K562 (cell line): Measurements from ENCODE around the gene TENM4. TPM values are rescaled to one million over a fixed set of nuclear protein-coding genes. Genes with fewer than 3 reads are reported as not detected.

Experiments used
- ATAC-seq: fragments of 200-7000 bp; cut with Tn5 transposase; 3 replicates; pipeline ENCODE4 v1.9.1; 2020; ENCODE audit warnings: moderate library complexity
- BruUV-seq: library from RNA; stranded (reverse); fragments of 400-500 nt; replicated peaks from 2 replicates; lab custom pipeline; 2021; lab: Mats Ljungman, UMichigan
- CTCF ChIA-PET: fragments of 300-600 bp; formaldehyde crosslinking; extraction: SDS; loops from one replicate; lab custom pipeline; 2021; ENCODE audit warnings: low intra/inter-chr PET ratio; lab: Yijun Ruan, JAX
- POLR2A ChIA-PET: fragments of 300-600, 350-650 bp; sonication (Branson Sonifier 250); formaldehyde crosslinking; extraction: SDS; loops from one replicate; lab custom pipeline; 2021; ENCODE audit warnings: antibody characterized with exemption, inconsistent platforms; lab: Yijun Ruan, JAX
- DNase-seq, 4 experiments: peaks; one replicate each; pipeline versions ENCODE4 v3.0.0 to v3.0.0-alpha.2; 2011 to 2018; ENCODE audit warnings: low spot score in 3 of 4, mixed read lengths in 3 of 4; ENCODE audit errors: extremely low read depth in 1 of 4
- FAIRE-seq: peaks from 2 replicates; lab custom pipeline; 2011; peaks lifted over from hg19 to GRCh38; lab: Jason Lieb, UNC
- H2AFZ ChIP-seq: 2 replicates; pipeline ENCODE4 v1.6.0; 2011; ENCODE audit warnings: low read depth, low read length, control low read depth, inconsistent platforms
- H3K27ac ChIP-seq: fragments of 200-600 bp; 3 replicates; pipeline ENCODE4 v1.8.0; 2011; ENCODE audit warnings: low read depth, mild to moderate bottlenecking, control low read depth, inconsistent platforms, low read length, moderate library complexity, mixed read lengths; ENCODE audit errors: extremely low read depth
- H3K27me3 ChIP-seq, 2 experiments: fragments of 300-600 bp in 1 of 2; 2 replicates in 1 of 2; 3 replicates in 1 of 2; pipeline versions ENCODE4 v1.6.0 to v1.8.0; 2011; ENCODE audit warnings: inconsistent platforms in 2 of 2, low read length in 2 of 2, mild to moderate bottlenecking in 1 of 2, mixed read lengths in 1 of 2, moderate library complexity in 1 of 2; ENCODE audit not compliant: control insufficient read depth in 2 of 2, insufficient read depth in 2 of 2
- H3K36me3 ChIP-seq: fragments of 300-600 bp; 3 replicates; pipeline ENCODE4 v1.8.0; 2011; ENCODE audit warnings: mild to moderate bottlenecking, low read length, inconsistent platforms; ENCODE audit not compliant: control insufficient read depth, insufficient read depth
- H3K4me1 ChIP-seq, 2 experiments: fragments of 200-600 bp in 1 of 2; replicated peaks in 1 of 2; 2 replicates in 1 of 2; 3 replicates in 1 of 2; pipeline versions ENCODE4 v1.5.1 to v1.8.0; 2011; ENCODE audit warnings: inconsistent platforms in 2 of 2, low read length in 2 of 2, mild to moderate bottlenecking in 1 of 2, mixed read lengths in 1 of 2, moderate library complexity in 1 of 2; ENCODE audit not compliant: control insufficient read depth in 2 of 2, insufficient read depth in 2 of 2
- H3K4me2 ChIP-seq: 2 replicates; pipeline ENCODE4 v1.6.1; 2011; ENCODE audit warnings: low read length, control low read depth, inconsistent platforms, mixed read lengths; ENCODE audit not compliant: insufficient read depth
- H3K4me3 ChIP-seq: fragments of 200-600 bp; sonication (generic), shearing (Covaris generic); 2 replicates; pipeline ENCODE4 v1.5.1; 2016; ENCODE audit warnings: control low read depth, inconsistent platforms
- H3K79me2 ChIP-seq: fragments of 200-600 bp; 3 replicates; pipeline ENCODE4 v1.8.0; 2011; ENCODE audit warnings: low read length, inconsistent platforms; ENCODE audit not compliant: control insufficient read depth, insufficient read depth
- H3K9ac ChIP-seq, 2 experiments: 2 replicates each; pipeline versions ENCODE4 v1.6.0 to v1.6.1; 2011; ENCODE audit warnings: low read depth in 2 of 2, low read length in 2 of 2, control low read depth in 1 of 2, inconsistent platforms in 1 of 2, mild to moderate bottlenecking in 1 of 2, mixed read lengths in 1 of 2; ENCODE audit not compliant: insufficient read depth in 1 of 2
- H3K9me1 ChIP-seq: one replicate; pipeline ENCODE4 v1.6.0; 2011; ENCODE audit warnings: inconsistent platforms, mild to moderate bottlenecking, low read length, moderate library complexity; ENCODE audit not compliant: control insufficient read depth, insufficient read depth
- H3K9me3 ChIP-seq: replicated peaks from 2 replicates; pipeline ENCODE4 v1.5.1; 2011; ENCODE audit warnings: low read depth, low read length, inconsistent platforms; ENCODE audit not compliant: control insufficient read depth, insufficient read depth
- H4K20me1 ChIP-seq: replicated peaks from 2 replicates; pipeline ENCODE4 v1.6.1; 2011; ENCODE audit warnings: low read length, inconsistent platforms, mixed read lengths; ENCODE audit not compliant: control insufficient read depth, insufficient read depth
- CBX5 ChIP-seq: IDR thresholded peaks from 2 replicates; pipeline ENCODE4 v1.6.1; 2014; ENCODE audit warnings: low read depth, borderline replicate concordance
- NFATC3 ChIP-seq: fragments of 450-650 bp; IDR thresholded peaks from 2 replicates; pipeline ENCODE4 v1.6.1; 2017; ENCODE audit warnings: mild to moderate bottlenecking
- RBM15 ChIP-seq: fragments of 200-400 bp; formaldehyde crosslinking; IDR thresholded peaks from 2 replicates; pipeline ENCODE4 v1.6.1; 2018; ENCODE audit warnings: mild to moderate bottlenecking, low read length, moderate library complexity; ENCODE audit not compliant: insufficient read depth
- RFX1 ChIP-seq: fragments of 450-650 bp; IDR thresholded peaks from 2 replicates; pipeline ENCODE4 v1.6.1; 2016; ENCODE audit warnings: mild to moderate bottlenecking, moderate library complexity
- TCF3 ChIP-seq: sonication (generic); formaldehyde crosslinking; IDR thresholded peaks from 2 replicates; pipeline ENCODE4 v1.4.0; 2020; ENCODE audit warnings: mild to moderate bottlenecking, missing genetic modification reagents
- ZNF263 ChIP-seq: sonication (generic); formaldehyde crosslinking; IDR thresholded peaks from 2 replicates; pipeline ENCODE4 v1.8.0; 2022; ENCODE audit warnings: mild to moderate bottlenecking, missing genetic modification reagents, borderline replicate concordance
- WGBS: fragments of 100-300 bp; shearing (Covaris generic); methylation state at CpG from one replicate; pipeline ENCODE4 v1.1.6; 2016; ENCODE audit warnings: low coverage, mixed read lengths; ENCODE audit not compliant: insufficient coverage; ENCODE audit errors: missing lambda C conversion rate; 5-methylcytosine and 5-hydroxymethylcytosine counted together
- in situ Hi-C: fragments of 300-500 bp; cut with MboI; formaldehyde crosslinking; loops from 4 replicates; pipeline ENCODE4 v1.15.0; 2018; ENCODE audit warnings: inconsistent platforms, mixed read lengths
- intact Hi-C: fragments of 100-400 bp; cut with micrococcal nuclease; formaldehyde crosslinking; loops from 2 replicates; pipeline ENCODE4 v1.14.2; 2022
- polyA plus RNA-seq, 8 experiments: library from polyadenylated mRNA; depleted of rRNA in 4 of 8; stranded (reverse) in 5 of 8; unstranded in 3 of 8; fragments of >200 nt; fragmentation: Nextera tagmentation in 2 of 8; fragmentation: Illumina TruSeq in 1 of 8; extraction: Ambion mirVana in 2 of 8; extraction: Trizol in 1 of 8; gene quantifications; 2 replicates each; pipeline versions ENCODE4 v1.2.1 to v1.2.3, GENCODE V29; 2011 to 2014; ENCODE audit warnings: inconsistent platforms in 1 of 8, missing spikeins in 1 of 8
- total RNA-seq, 7 experiments: library from RNA; depleted of rRNA in 6 of 7; stranded (reverse); fragments of >200 nt in 6 of 7; fragmentation: Illumina TruSeq in 2 of 7; extraction: Trizol in 2 of 7; gene quantifications; 2 replicates each; pipeline versions ENCODE4 v1.2.1 to v1.2.3, GENCODE V29; 2011 to 2021; ENCODE audit warnings: low replicate concordance in 1 of 7
- TF ChIP-seq, protein P1 (sequence below), 3 experiments: IDR thresholded peaks in 2 of 3; conservative IDR thresholded peaks in 1 of 3; 2 replicates each; pipeline ENCODE4 v1.5.1; 2011 to 2012; ENCODE audit warnings: low read length in 3 of 3, mild to moderate bottlenecking in 3 of 3, control low read depth in 2 of 3, improper control_type of control experiment in 1 of 3, inconsistent platforms in 1 of 3, low read depth in 1 of 3, mixed read lengths in 1 of 3, moderate library complexity in 1 of 3; ENCODE audit not compliant: insufficient read depth in 2 of 3
- TF ChIP-seq, protein P2 (sequence below): sonication (generic); formaldehyde crosslinking; IDR thresholded peaks from 2 replicates; pipeline ENCODE4 v1.8.1; 2023; ENCODE audit warnings: mild to moderate bottlenecking, missing genetic modification reagents
- TF ChIP-seq, protein P3 (sequence below): fragments of 250-450 bp; sonication (Bioruptor Pico); IDR thresholded peaks from 2 replicates; pipeline ENCODE4 v1.5.0; 2021; ENCODE audit warnings: mild to moderate bottlenecking, moderate library complexity

The TENM4 gene
- total and polyA plus RNA-seq, 9 of the 15 experiments (the other 6 are each of a cell fraction or from before 2014, with no cell fraction given) = 0.16 TPM; not detected in 8

DNA sequence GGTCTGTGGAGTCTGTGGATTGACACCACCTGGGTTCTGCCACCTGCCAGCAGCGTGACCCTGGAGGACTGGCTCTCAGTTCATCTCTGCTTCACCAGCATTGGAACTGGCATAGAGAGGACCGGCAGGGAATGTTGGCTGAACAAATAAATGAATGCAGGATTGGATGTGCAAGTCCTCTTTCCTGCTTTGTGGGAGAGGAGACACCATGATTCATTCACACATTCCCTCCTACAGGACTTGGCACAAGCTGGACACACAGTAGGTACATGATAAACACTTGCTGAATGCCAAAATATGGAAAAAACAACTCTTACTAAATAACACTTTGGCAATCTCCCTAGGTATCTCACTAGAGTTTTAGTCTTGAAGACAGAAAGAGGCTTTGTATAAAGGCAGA, 749.6 kb downstream of the TENM4 start:
- Histone ChIP-seq H4K20me1 (no peaks in the 10 kb centered on the region), H2AFZ (no peak overlapping the region), H3K4me3 (no peak overlapping the region), H3K27ac (no peak overlapping the region), H3K9ac (no peak overlapping the region), H3K4me1 (no peaks in the 10 kb centered on the region), H3K4me2 (no peak overlapping the region), H3K27me3 (peaks cover 0 to 14% of the 10 kb centered on the region in 2 experiments; a peak in 2 of 5 replicates), H3K9me3 (no peaks in the 10 kb centered on the region), H3K36me3 (no peaks in the 10 kb centered on the region), H3K79me2 (no peaks in the 10 kb centered on the region), H3K9me1 (no peaks in the 10 kb centered on the region)
- CTCF ChIA-PET = no interaction called here
- no peak for TF ChIP-seq TCF3 (CRISPR knock-in tag)
- TF ChIP-seq CBX5 = no peak
- WGBS = 0% methylated on average over 2 of the region's 2 CpGs
- POLR2A ChIA-PET = no interaction called here
- in situ Hi-C loops (no loop called here), intact Hi-C loops (no loop called here)
- no TSS peak for BruUV-seq
- DNase-seq (no peak), FAIRE-seq (no peak), ATAC-seq (no peak)

DNA sequence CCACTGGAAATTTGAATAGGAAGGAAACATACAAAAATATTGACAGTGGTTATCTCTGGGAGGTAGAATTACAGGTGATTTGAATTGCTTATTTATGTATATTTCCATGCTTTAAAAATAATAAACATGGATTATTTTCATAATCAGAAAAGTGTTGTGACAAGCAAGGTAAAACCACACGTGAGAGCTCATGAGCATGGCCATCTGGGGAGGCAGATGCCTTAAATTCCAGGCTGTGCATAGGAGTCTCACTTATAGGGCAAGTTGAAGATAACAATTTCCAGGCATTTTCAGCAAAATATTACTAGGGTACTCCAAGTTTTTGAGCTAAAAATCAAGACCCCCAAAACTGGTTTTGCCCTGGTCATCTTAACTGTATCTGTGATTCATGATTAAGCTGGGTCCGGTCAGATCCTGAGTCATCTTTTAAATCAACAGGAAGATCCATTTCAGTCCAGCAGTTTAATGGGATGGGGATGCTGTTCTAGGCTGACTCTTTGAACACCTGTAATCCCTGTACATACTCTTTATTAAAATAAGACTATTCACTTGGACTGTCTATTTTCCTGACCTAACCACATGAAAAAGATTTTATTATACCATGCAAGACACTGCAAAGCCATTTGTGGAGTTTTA, 750.4 kb downstream of the TENM4 start:
- in situ Hi-C loops (no loop called here), intact Hi-C loops (no loop called here)
- POLR2A ChIA-PET = no interaction called here
- no TSS peak for BruUV-seq
- DNase-seq (no peak), ATAC-seq (no peak), FAIRE-seq (no peak)
- H3K9me1 ChIP-seq = no peaks in the 10 kb centered on the region
- no peak overlapping the region for H3K27ac ChIP-seq
- no peaks in the 10 kb centered on the region for H3K36me3 ChIP-seq
- H3K79me2 ChIP-seq = no peaks in the 10 kb centered on the region
- H4K20me1 ChIP-seq = no peaks in the 10 kb centered on the region
- H3K9me3 ChIP-seq = no peaks in the 10 kb centered on the region
- H3K4me2 ChIP-seq = no peak overlapping the region
- CTCF ChIA-PET = no interaction called here
- no peak overlapping the region for H2AFZ ChIP-seq
- 0% methylated on average over 2 of the region's 2 CpGs for WGBS
- peaks cover 0 to 14% of the 10 kb centered on the region in 2 experiments; a peak in 2 of 5 replicates for H3K27me3 ChIP-seq
- no peaks in the 10 kb centered on the region for H3K4me1 ChIP-seq
- H3K9ac ChIP-seq = no peak overlapping the region
- H3K4me3 ChIP-seq = no peak overlapping the region
- TF ChIP-seq ZNF263 (CRISPR knock-in tag) (no peak), RBM15 (no peak), NFATC3 (no peak), RFX1 (no peak)
- TF ChIP-seq, protein P1, sequence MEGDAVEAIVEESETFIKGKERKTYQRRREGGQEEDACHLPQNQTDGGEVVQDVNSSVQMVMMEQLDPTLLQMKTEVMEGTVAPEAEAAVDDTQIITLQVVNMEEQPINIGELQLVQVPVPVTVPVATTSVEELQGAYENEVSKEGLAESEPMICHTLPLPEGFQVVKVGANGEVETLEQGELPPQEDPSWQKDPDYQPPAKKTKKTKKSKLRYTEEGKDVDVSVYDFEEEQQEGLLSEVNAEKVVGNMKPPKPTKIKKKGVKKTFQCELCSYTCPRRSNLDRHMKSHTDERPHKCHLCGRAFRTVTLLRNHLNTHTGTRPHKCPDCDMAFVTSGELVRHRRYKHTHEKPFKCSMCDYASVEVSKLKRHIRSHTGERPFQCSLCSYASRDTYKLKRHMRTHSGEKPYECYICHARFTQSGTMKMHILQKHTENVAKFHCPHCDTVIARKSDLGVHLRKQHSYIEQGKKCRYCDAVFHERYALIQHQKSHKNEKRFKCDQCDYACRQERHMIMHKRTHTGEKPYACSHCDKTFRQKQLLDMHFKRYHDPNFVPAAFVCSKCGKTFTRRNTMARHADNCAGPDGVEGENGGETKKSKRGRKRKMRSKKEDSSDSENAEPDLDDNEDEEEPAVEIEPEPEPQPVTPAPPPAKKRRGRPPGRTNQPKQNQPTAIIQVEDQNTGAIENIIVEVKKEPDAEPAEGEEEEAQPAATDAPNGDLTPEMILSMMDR (IDR thresholded peaks at IDR 0.05 in 2 of 3, conservative IDR thresholded peaks at IDR 0.05 in 1 of 3; ENCODE audit: insufficient read depth in 2 of 3, low read depth in 1 of 3, low read length in 3 of 3) = no peak
- TF ChIP-seq, protein P2, sequence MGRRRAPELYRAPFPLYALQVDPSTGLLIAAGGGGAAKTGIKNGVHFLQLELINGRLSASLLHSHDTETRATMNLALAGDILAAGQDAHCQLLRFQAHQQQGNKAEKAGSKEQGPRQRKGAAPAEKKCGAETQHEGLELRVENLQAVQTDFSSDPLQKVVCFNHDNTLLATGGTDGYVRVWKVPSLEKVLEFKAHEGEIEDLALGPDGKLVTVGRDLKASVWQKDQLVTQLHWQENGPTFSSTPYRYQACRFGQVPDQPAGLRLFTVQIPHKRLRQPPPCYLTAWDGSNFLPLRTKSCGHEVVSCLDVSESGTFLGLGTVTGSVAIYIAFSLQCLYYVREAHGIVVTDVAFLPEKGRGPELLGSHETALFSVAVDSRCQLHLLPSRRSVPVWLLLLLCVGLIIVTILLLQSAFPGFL (CRISPR knock-in tag) = no peak
- TF ChIP-seq, protein P3, sequence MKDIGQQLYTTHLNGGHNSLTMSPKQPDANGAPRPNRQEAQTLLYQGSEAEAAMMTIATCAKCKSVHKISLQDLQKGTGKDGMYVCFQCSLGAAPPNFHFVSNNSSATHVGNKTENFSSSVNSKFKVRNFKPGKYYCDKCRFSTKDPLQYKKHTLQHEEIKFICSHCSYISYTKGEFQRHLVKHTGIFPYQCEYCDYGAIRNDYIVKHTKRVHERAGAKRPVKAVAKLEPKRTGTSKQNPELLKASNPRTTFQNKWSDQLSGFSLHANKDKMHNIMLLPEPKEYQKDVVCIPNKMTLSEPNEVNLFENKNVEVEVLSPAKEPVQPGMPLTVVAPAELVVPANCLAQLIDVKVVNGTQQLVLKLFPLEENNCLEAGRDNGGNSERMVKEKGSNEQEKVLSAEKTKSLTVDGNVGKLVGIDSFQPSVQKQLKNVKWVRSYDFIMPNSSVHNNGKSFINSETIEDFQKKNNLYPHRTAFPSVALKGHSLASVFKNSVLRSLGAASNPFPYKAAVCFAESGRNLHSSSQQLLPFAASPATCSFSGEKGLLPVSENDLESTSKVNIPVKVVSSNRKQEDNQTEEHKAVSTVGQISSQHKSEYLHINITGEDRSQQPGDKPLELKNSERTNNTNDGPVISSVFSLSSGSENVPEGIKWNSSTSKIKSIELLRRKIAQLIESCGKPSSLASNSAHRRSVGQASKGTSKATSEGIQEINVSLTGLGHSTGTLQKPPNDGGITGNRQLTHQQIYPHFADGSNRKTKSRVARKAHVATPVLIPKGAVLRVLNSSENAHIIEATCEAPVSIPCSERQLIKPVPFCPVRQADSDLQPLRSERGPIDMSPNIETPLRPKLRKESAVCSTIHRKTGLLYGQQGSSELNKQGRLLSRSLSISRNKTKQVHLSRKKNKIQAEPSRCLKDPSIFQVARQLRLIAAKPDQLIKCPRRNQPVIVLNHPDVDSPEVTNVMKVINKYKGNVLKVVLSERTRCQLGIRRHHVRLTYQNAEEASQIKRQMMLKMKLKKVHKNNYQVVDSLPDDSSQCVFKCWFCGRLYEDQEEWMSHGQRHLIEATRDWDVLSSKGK (CRISPR knock-in tag) = no peak
